Measurements from ENCODE around the gene NLN. TPM values are rescaled to one million over a fixed set of nuclear protein-coding genes. Genes with fewer than 3 reads are reported as not detected.

NLN gene
- total RNA-seq, 1 donor from 2014 or later = 45.8 TPM

DNA sequence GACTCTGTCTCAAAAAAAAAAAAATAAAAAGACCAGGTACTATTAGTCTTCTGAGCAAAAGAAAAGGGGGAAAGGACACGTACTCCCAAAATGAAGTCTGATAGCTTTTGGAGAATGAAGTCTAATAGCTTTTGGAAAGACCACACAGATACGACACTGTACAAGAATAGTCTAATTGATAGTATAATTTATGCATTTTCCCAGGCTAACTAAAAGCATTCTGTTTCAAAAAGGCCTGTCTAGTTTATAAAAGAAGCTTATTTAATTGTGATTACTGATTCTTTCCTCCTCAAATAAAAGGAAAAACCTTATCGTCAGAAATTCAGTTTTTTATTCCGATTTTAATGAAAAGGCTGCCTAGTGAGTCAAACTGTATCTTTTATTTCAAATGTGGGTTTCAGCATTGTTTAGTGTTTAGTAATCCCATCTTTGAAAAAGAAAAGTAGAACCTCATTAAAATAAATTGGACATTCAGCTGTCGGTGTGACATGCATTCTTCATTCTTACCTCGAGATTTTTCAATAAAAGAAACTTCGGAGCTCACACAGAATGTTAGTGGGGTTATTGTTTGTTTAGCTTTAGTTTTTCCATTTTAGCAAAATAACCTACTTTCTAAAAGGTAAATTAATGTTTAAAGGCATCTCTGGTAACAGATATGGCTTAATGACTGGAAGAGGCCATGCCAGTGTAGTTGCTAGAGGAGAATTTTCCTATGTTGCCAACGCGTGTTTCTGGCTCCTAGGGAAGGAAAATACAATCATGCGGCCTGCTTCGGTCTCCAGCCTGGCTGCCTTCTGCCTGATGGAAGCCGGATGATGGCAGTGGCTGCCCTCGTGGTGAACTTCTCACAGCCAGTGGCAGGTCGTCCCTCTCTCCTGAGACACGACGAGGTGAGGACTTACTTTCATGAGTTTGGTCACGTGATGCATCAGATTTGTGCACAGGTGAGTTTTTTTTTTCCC is 70.0 kb downstream of the NLN start:
- H3K9me3 Mint-ChIP-seq (ENCODE audit: unreplicated experiment) = no peaks in the 10 kb centered on the region
- DNase-seq (ENCODE audit: low spot score) = no peak
- TF ChIP-seq, protein P1, sequence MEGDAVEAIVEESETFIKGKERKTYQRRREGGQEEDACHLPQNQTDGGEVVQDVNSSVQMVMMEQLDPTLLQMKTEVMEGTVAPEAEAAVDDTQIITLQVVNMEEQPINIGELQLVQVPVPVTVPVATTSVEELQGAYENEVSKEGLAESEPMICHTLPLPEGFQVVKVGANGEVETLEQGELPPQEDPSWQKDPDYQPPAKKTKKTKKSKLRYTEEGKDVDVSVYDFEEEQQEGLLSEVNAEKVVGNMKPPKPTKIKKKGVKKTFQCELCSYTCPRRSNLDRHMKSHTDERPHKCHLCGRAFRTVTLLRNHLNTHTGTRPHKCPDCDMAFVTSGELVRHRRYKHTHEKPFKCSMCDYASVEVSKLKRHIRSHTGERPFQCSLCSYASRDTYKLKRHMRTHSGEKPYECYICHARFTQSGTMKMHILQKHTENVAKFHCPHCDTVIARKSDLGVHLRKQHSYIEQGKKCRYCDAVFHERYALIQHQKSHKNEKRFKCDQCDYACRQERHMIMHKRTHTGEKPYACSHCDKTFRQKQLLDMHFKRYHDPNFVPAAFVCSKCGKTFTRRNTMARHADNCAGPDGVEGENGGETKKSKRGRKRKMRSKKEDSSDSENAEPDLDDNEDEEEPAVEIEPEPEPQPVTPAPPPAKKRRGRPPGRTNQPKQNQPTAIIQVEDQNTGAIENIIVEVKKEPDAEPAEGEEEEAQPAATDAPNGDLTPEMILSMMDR (IDR thresholded peaks at IDR 0.05; ENCODE audit: unreplicated experiment) = no peak
- H3K36me3 Mint-ChIP-seq (ENCODE audit: low read depth, unreplicated experiment) = peaks cover 18% of the 10 kb centered on the region
- no peaks in the 10 kb centered on the region for H3K4me1 Mint-ChIP-seq (ENCODE audit: unreplicated experiment)
- no peak overlapping the region for H3K27ac Mint-ChIP-seq (ENCODE audit: unreplicated experiment)
- H3K4me3 Mint-ChIP-seq (ENCODE audit: unreplicated experiment) = no peak overlapping the region
- no peaks in the 10 kb centered on the region for H3K27me3 Mint-ChIP-seq (ENCODE audit: unreplicated experiment)

DNA sequence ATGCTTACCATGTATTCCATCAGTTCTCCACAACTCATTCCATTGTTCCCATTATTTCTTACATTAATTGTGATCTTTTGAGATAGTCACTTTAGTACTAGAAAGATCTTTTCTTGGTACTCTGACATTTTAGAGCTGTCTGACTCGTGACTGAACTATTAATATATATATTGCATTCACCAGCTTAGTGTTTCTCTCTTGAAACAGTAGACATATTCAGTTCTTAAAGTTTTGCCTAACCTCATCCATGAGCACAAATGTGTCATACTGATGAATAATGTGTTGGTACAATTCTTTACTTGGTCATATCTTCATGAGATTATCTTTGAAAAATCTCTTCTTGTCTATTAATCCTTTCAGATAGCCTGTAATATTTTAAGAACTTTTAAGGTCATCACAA is 74.3 kb downstream of the NLN start:
- peaks cover 4% of the 10 kb centered on the region for H3K4me1 Mint-ChIP-seq (ENCODE audit: unreplicated experiment)
- H3K4me3 Mint-ChIP-seq (ENCODE audit: unreplicated experiment) = no peak overlapping the region
- no peaks in the 10 kb centered on the region for H3K27me3 Mint-ChIP-seq (ENCODE audit: unreplicated experiment)
- no peak overlapping the region for H3K27ac Mint-ChIP-seq (ENCODE audit: unreplicated experiment)
- no peaks in the 10 kb centered on the region for H3K9me3 Mint-ChIP-seq (ENCODE audit: unreplicated experiment)
- no peak for DNase-seq (ENCODE audit: low spot score)
- H3K36me3 Mint-ChIP-seq (ENCODE audit: low read depth, unreplicated experiment) = peaks cover 8% of the 10 kb centered on the region
- TF ChIP-seq, protein P1 (IDR thresholded peaks at IDR 0.05; ENCODE audit: unreplicated experiment) = no peak

DNA sequence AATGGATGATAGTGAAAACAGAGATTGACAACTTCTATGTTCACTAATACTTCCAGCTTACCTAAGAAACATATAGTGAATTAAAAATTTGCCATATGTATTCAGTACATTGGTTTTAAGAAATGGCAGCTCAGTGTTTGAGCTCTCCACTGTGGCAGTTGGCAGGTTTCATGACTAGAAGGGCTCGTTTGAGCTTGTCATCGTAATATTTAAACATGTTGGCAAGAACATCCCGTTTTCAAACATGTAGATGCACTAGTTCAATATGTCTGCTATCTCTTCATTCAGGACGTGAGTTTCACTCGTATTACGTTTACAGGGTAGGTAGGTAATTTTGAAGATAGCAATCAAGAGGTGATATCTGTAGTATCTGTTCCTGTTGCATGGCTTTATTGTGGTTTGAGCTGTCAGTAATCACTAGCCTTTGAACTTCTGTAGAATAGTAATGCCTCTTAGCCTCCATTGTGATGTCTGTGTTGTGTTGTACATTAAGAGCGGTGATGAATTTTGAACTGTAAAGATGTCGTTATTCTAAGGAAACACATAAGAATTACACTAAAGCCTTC is 74.8 kb downstream of the NLN start:
- DNase-seq (ENCODE audit: low spot score) = no peak
- TF ChIP-seq, protein P1 (IDR thresholded peaks at IDR 0.05; ENCODE audit: unreplicated experiment) = no peak
- peaks cover 1% of the 10 kb centered on the region for H3K27me3 Mint-ChIP-seq (ENCODE audit: unreplicated experiment)
- H3K4me1 Mint-ChIP-seq (ENCODE audit: unreplicated experiment) = peaks cover 9% of the 10 kb centered on the region
- no peak overlapping the region for H3K4me3 Mint-ChIP-seq (ENCODE audit: unreplicated experiment)
- H3K27ac Mint-ChIP-seq (ENCODE audit: unreplicated experiment) = no peak overlapping the region
- peaks cover 11% of the 10 kb centered on the region for H3K36me3 Mint-ChIP-seq (ENCODE audit: low read depth, unreplicated experiment)
- H3K9me3 Mint-ChIP-seq (ENCODE audit: unreplicated experiment) = no peaks in the 10 kb centered on the region

DNA sequence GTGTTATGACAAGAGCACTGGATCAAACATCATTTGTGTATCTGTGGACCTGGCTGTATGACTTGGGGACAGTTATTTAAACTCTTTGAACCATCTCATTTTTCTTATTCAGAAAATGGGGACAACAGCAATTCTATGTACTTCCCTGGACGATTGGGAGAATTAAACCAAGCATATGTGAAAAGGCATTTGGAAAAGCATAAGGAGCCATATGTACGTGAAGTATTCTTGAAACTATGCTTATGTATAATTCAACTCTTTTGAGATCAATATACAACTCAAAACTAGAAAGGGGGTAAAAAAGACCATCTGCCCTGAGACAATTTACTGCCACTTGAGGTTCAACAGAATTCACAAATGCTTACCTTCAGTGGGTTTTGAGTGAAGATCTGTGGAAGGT is 75.5 kb downstream of the NLN start:
- Mint-ChIP-seq H3K9me3 (ENCODE audit: unreplicated experiment) (no peaks in the 10 kb centered on the region), H3K27ac (ENCODE audit: unreplicated experiment) (no peak overlapping the region), H3K36me3 (ENCODE audit: low read depth, unreplicated experiment) (peaks cover 15% of the 10 kb centered on the region), H3K4me3 (ENCODE audit: unreplicated experiment) (no peak overlapping the region), H3K27me3 (ENCODE audit: unreplicated experiment) (peaks cover 3% of the 10 kb centered on the region), H3K4me1 (ENCODE audit: unreplicated experiment) (peaks cover 11% of the 10 kb centered on the region)
- TF ChIP-seq, protein P1 (IDR thresholded peaks at IDR 0.05; ENCODE audit: unreplicated experiment) = no peak
- DNase-seq (ENCODE audit: low spot score) = no peak

DNA sequence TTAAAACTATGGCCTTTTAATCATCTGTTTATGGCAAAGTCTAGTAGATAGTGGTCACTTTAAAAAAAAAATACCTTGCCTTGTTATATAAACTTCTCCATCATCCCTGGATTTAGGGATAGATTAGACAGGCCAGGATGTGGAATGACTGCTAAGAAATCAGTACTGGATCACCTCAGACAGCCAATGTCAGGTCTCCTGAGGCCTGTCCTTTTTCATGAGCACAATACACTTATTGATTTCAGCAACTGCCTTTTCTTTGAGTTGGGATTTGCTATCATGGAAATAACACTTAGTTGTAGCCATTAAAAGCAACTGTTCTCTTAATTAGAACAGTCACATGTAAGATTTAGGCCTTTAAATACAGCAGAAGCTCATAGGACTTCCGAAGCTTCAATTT is 77.9 kb downstream of the NLN start:
- Mint-ChIP-seq H3K9me3 (ENCODE audit: unreplicated experiment) (no peaks in the 10 kb centered on the region), H3K27me3 (ENCODE audit: unreplicated experiment) (peaks cover 5% of the 10 kb centered on the region), H3K4me3 (ENCODE audit: unreplicated experiment) (no peak overlapping the region), H3K27ac (ENCODE audit: unreplicated experiment) (no peak overlapping the region), H3K4me1 (ENCODE audit: unreplicated experiment) (peaks cover 11% of the 10 kb centered on the region), H3K36me3 (ENCODE audit: low read depth, unreplicated experiment) (peaks cover 28% of the 10 kb centered on the region)
- TF ChIP-seq, protein P1 (IDR thresholded peaks at IDR 0.05; ENCODE audit: unreplicated experiment) = no peak
- DNase-seq (ENCODE audit: low spot score) = no peak

All from endothelial cell (in vitro differentiated cells).